CD4-positive, alpha-beta T cell treated with Interleukin-6 at 100 ng/mL for 8 hours (primary cell): ENCODE data around the gene HS3ST4.
"Not testable (repeated sequence)": the region's sequence is repeated elsewhere in the genome, so short reads cannot be mapped to it uniquely, and the experiment has no call there.

Experiments
- DNase-seq: peaks from one replicate; pipeline ENCODE4 v3.0.0-alpha.2; 2020; ENCODE audit warnings: mixed read lengths, low spot score

The HS3ST4 gene

GRCh38 chr16:25734430-25735385 is 42.9 kb downstream of the HS3ST4 start:
- DNase-seq, result no peak

GRCh38 chr16:25735645-25736044 is 43.9 kb downstream of the HS3ST4 start:
- no peak for DNase-seq

GRCh38 chr16:25747160-25747758 is 55.5 kb downstream of the HS3ST4 start:
- no peak for DNase-seq

GRCh38 chr16:25748092-25748654 is 56.4 kb downstream of the HS3ST4 start:
- DNase-seq, result no peak

GRCh38 chr16:25750488-25751216 is 58.9 kb downstream of the HS3ST4 start:
- no peak for DNase-seq

- DNase-seq, result no peak
Observed at GRCh38 chr16:25751230-25751835, 59.6 kb downstream of the HS3ST4 start.

- no peak for DNase-seq
Observed at GRCh38 chr16:25764466-25764865, 72.7 kb downstream of the HS3ST4 start.

GRCh38 chr16:25771216-25771615 is 79.5 kb downstream of the HS3ST4 start:
- DNase-seq, result no peak

GRCh38 chr16:25771812-25772568 is 80.2 kb downstream of the HS3ST4 start:
- DNase-seq, result no peak

- DNase-seq, result not testable (repeated sequence)
Observed at GRCh38 chr16:25776214-25776613, 84.5 kb downstream of the HS3ST4 start.

GRCh38 chr16:25783226-25783625 is 91.5 kb downstream of the HS3ST4 start:
- no peak for DNase-seq

GRCh38 chr16:25785361-25785760 is 93.6 kb downstream of the HS3ST4 start:
- DNase-seq, result no peak

GRCh38 chr16:25786748-25787147 is 95.0 kb downstream of the HS3ST4 start:
- no peak for DNase-seq

- no peak for DNase-seq
Observed at GRCh38 chr16:25788637-25789036, 96.9 kb downstream of the HS3ST4 start.

- DNase-seq, result no peak
Observed at GRCh38 chr16:25796239-25796638, 104.5 kb downstream of the HS3ST4 start.

- no peak for DNase-seq
Observed at GRCh38 chr16:25798065-25798464, 106.3 kb downstream of the HS3ST4 start.

GRCh38 chr16:25799816-25800215 is 108.1 kb downstream of the HS3ST4 start:
- no peak for DNase-seq

GRCh38 chr16:25812215-25812614 is 120.5 kb downstream of the HS3ST4 start:
- DNase-seq, result no peak

- DNase-seq, result no peak
Observed at GRCh38 chr16:25817295-25817694, 125.5 kb downstream of the HS3ST4 start.

- no peak for DNase-seq
Observed at GRCh38 chr16:25817876-25818275, 126.1 kb downstream of the HS3ST4 start.

GRCh38 chr16:25823891-25824290 is 132.1 kb downstream of the HS3ST4 start:
- no peak for DNase-seq
